Lower leg skin (tissue), 3 donors: ENCODE measurements around the gene GET3.

ENCODE experiments used
- CTCF ChIP-seq, 3 donors: fragments of 450-650 bp; IDR thresholded peaks; one replicate each; pipeline ENCODE4 v1.5.1; 2016; ENCODE audit warnings: antibody characterized with exemption in 3 of 3, mild to moderate bottlenecking in 3 of 3, moderate library complexity in 2 of 3
- POLR2A ChIP-seq, 2 donors: fragments of 450-650 bp; IDR thresholded peaks; one replicate each; pipeline ENCODE4 v1.6.1; 2016 to 2017; ENCODE audit warnings: antibody characterized with exemption in 2 of 2, mild to moderate bottlenecking in 1 of 2, moderate library complexity in 1 of 2

GRCh38 chr19:12777217-12778016 lies 40.1 kb downstream of the GET3 start:
- TF ChIP-seq CTCF (IDR thresholded peaks at IDR 0.05): peak in 1 of 3 donors; percentile 77
- TF ChIP-seq POLR2A (IDR thresholded peaks at IDR 0.05): no peak
